ENCODE data around the gene HOXD4.

Gene HOXD4

GRCh38 chr2:176115883-176116813 is 35.2 kb upstream of the HOXD4 start, which contains the start of gene HOXD10:
HOXD10 (plus strand) TSS chr2:176116778; CDS start chr2:176116834, 56 bp downstream.
- no peak for TF ChIP-seq CTCF (IDR thresholded peaks at IDR 0.05; ENCODE audit: low read length, missing control alignments)
- no peak for DNase-seq (ENCODE audit: low read depth)
- H3K4me3 ChIP-seq (replicated peaks; ENCODE audit: low read depth, low read length) = no peak within 1 kb of the TSS

- TF ChIP-seq CTCF (IDR thresholded peaks at IDR 0.05; ENCODE audit: low read length, missing control alignments) = no peak
- DNase-seq (ENCODE audit: low read depth) = no peak
- H3K4me3 ChIP-seq (replicated peaks; ENCODE audit: low read depth, low read length) = no peak overlapping the region
Measured at GRCh38 chr2:176117162-176117822, 34.1 kb upstream of the HOXD4 start.

DNA sequence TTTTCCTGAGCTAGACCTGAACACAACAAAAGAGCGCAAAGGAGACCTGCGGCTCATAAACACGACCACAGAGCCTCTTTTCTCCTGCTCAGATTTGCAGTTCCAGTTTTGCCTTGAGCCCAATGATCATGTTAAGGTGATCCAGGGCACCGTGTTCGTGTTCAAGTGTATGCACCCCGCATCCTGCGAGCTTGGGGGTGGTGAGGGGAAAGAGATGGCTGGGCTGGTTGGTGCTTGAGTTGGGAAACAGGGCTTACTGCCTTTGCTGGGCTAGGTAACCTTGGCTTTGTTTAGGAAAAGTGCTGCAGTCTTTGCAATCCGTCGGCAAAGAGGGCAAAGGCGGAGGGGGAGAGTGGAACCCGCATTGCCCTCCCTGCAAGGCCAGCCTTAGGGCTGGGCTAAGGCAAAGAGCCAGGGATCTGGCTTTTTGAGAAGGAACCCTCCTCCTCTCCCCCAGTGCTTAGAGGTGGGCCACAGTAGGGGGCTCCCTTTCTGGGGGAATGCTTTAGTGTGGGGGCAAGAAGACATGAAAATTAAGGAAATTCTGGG is 33.5 kb upstream of the HOXD4 start:
- no peak for DNase-seq (ENCODE audit: low read depth)
- no peak for TF ChIP-seq CTCF (IDR thresholded peaks at IDR 0.05; ENCODE audit: low read length, missing control alignments)

GRCh38 chr2:176118601-176119339 is 32.6 kb upstream of the HOXD4 start:
- no peak for DNase-seq (ENCODE audit: low read depth)
- H3K4me3 ChIP-seq (replicated peaks; ENCODE audit: low read depth, low read length) = no peak overlapping the region
- TF ChIP-seq CTCF (IDR thresholded peaks at IDR 0.05; ENCODE audit: low read length, missing control alignments) = peak; percentile 29

More for the DNA sequence above, 33.5 kb upstream of the HOXD4 start:
- H3K4me3 ChIP-seq (replicated peaks; ENCODE audit: low read depth, low read length) = no peak overlapping the region

DNA sequence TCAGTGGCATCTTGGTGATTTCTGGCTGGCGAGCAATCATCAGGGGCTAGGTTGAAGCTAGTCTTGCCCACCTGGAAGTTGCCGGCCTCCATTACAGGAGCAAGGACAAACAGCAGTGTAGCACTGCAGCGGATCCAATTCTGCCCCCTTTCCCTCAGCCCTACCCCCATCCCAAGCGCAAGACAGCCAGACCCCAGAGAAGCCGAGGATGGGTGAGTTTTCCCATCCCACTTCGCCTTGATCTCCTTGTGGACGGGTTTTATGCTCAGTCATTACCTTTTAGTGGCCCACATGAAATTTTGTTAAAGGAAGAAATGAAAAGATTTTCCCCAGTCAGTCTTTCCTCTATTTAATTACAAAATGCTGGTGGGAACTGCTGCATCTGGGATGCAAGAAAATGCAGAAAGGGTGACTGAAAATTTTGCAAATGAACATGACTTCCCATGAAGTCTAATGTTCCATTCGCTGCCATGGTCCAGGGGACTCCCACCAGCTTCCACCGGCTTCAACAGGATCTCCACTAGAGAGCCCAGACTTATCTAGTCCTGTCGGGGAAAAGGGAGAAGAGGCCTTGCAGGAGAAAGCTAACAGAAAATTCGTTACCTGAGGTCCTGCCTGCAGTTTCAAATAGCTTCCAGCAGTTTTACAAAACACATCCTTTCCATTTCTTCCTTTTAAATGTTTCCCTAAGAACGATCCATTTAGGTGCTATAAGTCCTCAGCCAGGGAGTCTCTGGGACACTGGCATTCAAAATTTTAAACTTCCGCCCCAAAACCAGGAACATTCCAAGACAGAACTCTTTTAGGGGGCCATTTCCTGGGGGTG is 30.8 kb upstream of the HOXD4 start:
- TF ChIP-seq CTCF (IDR thresholded peaks at IDR 0.05; ENCODE audit: low read length, missing control alignments) = no peak
- H3K4me3 ChIP-seq (replicated peaks; ENCODE audit: low read depth, low read length) = no peak overlapping the region
- DNase-seq (ENCODE audit: low read depth) = no peak

Data from fibroblast of pulmonary artery (primary cell).